Activated effector memory CD4-positive, alpha-beta T cell treated with anti-CD3 and anti-CD28 coated beads, Interleukin-2, amount 50 U/mL, for 16 hours (primary cell): Measurements from ENCODE around the gene TMEM98.
"Not testable (repeated sequence)": the region's sequence is repeated elsewhere in the genome, so short reads cannot be mapped to it uniquely, and the experiment has no call there.

ENCODE experiments used
- DNase-seq: peaks from one replicate; pipeline ENCODE4 v3.0.0-alpha.2; 2020

The TMEM98 gene

GRCh38 chr17:32987453-32987805 is 59.5 kb downstream of the TMEM98 start:
- DNase-seq = not testable (repeated sequence)

GRCh38 chr17:32987868-32988267 is 59.9 kb downstream of the TMEM98 start:
- DNase-seq = not testable (repeated sequence)

GRCh38 chr17:32988481-32989101 is 60.6 kb downstream of the TMEM98 start:
- DNase-seq = no peak

GRCh38 chr17:32992321-32993033 is 64.5 kb downstream of the TMEM98 start:
- no peak for DNase-seq

GRCh38 chr17:32993977-32994376 is 66.0 kb downstream of the TMEM98 start:
- DNase-seq = no peak
